Panc1 (cell line): ENCODE data around the gene EHD1. TPM values are rescaled to one million over a fixed set of nuclear protein-coding genes. Genes with fewer than 3 reads are reported as not detected.

Experiments
- ATAC-seq: fragments of 200-7000 bp; cut with Tn5 transposase; 2 replicates; pipeline ENCODE4 v1.9.1; 2020; ENCODE audit warnings: mild to moderate bottlenecking, moderate library complexity
- BruUV-seq: library from RNA; stranded (reverse); fragments of 400-500 nt; replicated peaks from 2 replicates; lab custom pipeline; 2021; lab: Mats Ljungman, UMichigan
- CTCF ChIA-PET: fragments of 300-600 bp; sonication (Branson Sonifier 250); formaldehyde crosslinking; loops from one replicate; lab custom pipeline; 2022; ENCODE audit warnings: antibody characterized with exemption; lab: Charles Lee
- POLR2A ChIA-PET: fragments of 300-600 bp; sonication (Branson Sonifier 250); formaldehyde crosslinking; loops from one replicate; lab custom pipeline; 2022; ENCODE audit warnings: antibody characterized with exemption; lab: Charles Lee
- DNase-seq: peaks from one replicate; pipeline ENCODE4 v3.0.0-alpha.2; 2010; ENCODE audit warnings: low read depth, low spot score
- H3K27ac ChIP-seq: 2 replicates; pipeline ENCODE4 v1.5.1; 2011; ENCODE audit warnings: mild to moderate bottlenecking, low read length, inconsistent platforms
- H3K27me3 ChIP-seq: fragments of 200-500 bp; sonication (Bioruptor generic); 2 replicates; pipeline ENCODE4 v1.6.0; 2014; ENCODE audit warnings: low read length, inconsistent platforms; ENCODE audit not compliant: control insufficient read depth, insufficient read depth
- H3K36me3 ChIP-seq: fragments of 200-500 bp; sonication (Bioruptor generic); 2 replicates; pipeline ENCODE4 v1.5.1; 2014; ENCODE audit warnings: inconsistent platforms, mild to moderate bottlenecking, low read length, moderate library complexity; ENCODE audit not compliant: control insufficient read depth, insufficient read depth
- H3K4me1 ChIP-seq: 2 replicates; pipeline ENCODE4 v1.5.1; 2011; ENCODE audit warnings: inconsistent platforms, mild to moderate bottlenecking, low read length, moderate library complexity; ENCODE audit not compliant: control insufficient read depth, insufficient read depth
- H3K4me3 ChIP-seq, 2 experiments: 2 replicates each; pipeline ENCODE4 v1.5.1; 2011 to 2012; ENCODE audit warnings: low read depth in 2 of 2, low read length in 2 of 2, mild to moderate bottlenecking in 2 of 2, inconsistent platforms in 1 of 2, moderate library complexity in 1 of 2
- H3K9me3 ChIP-seq: fragments of 200-500 bp; sonication (Bioruptor generic); 2 replicates; pipeline ENCODE4 v1.5.1; 2014; ENCODE audit warnings: low read depth, mild to moderate bottlenecking, inconsistent platforms, low read length, moderate library complexity; ENCODE audit not compliant: control insufficient read depth, insufficient read depth
- POLR2AphosphoS5 ChIP-seq: IDR thresholded peaks from 2 replicates; pipeline ENCODE4 v1.6.1; 2012; ENCODE audit warnings: mild to moderate bottlenecking, low read depth, low read length, moderate library complexity
- SIN3A ChIP-seq: IDR thresholded peaks from 2 replicates; pipeline ENCODE4 v1.6.1; 2012; ENCODE audit warnings: low read depth, mild to moderate bottlenecking, low read length, moderate library complexity, borderline replicate concordance; ENCODE audit not compliant: insufficient read depth
- TCF7L2 ChIP-seq: IDR thresholded peaks from 2 replicates; pipeline ENCODE4 v1.6.1; 2011; ENCODE audit warnings: mild to moderate bottlenecking, low read depth, low read length, inconsistent platforms
- in situ Hi-C: cut with HindIII; loops from 2 replicates; pipeline ENCODE4 v1.10.0; 2016; ENCODE audit warnings: low sequenced_read_pairs, low pct_unique_long_range_greater_than_20kb
- intact Hi-C: fragments of 100-400 bp; cut with micrococcal nuclease; formaldehyde crosslinking; loops from one replicate; pipeline ENCODE4 v1.10.0; 2022; ENCODE audit not compliant: unreplicated experiment
- microRNA-seq: library from miRNA; unstranded; fragments of <30 nt; microRNA quantifications from one replicate; pipeline ENCODE4 v1.1.0, GENCODE V29; 2020; ENCODE audit not compliant: unreplicated experiment
- total RNA-seq: library from RNA; stranded (reverse); gene quantifications from one replicate; pipeline ENCODE4 v1.2.1, GENCODE V29; 2021; ENCODE audit not compliant: unreplicated experiment
- TF ChIP-seq, protein P1 (sequence below): fragments of 450-650 bp; IDR thresholded peaks from 2 replicates; pipeline ENCODE4 v1.5.1; 2017; ENCODE audit warnings: mild to moderate bottlenecking
- TF ChIP-seq, protein P2 (sequence below), 2 experiments: IDR thresholded peaks; 2 replicates each; pipeline ENCODE4 v1.6.1; 2011 to 2012; ENCODE audit warnings: low read depth in 2 of 2, control low read depth in 1 of 2, low read length in 1 of 2, mild to moderate bottlenecking in 1 of 2, moderate library complexity in 1 of 2; ENCODE audit not compliant: insufficient read depth in 1 of 2

The EHD1 gene
- total RNA-seq, 1 experiment from 2014 or later: 186 TPM

GRCh38 chr11:64802370-64803157 is 75.9 kb downstream of the EHD1 start:
- Histone ChIP-seq H3K4me1 (peaks cover 18% of the 10 kb centered on the region), H3K27ac (peak overlapping the region; percentile 81), H3K9me3 (no peaks in the 10 kb centered on the region), H3K27me3 (no peaks in the 10 kb centered on the region), H3K36me3 (no peaks in the 10 kb centered on the region; the same call in 1 of the 2 replicates), H3K4me3 (peak overlapping the region; percentile 75)
- ChIA-PET CTCF (interaction anchor here (1.4 kb wide), 1 partner anchor 46 kb away, joined by 3 read pairs; no protein-coding TSS in a partner anchor), POLR2A (no interaction called here)
- in situ Hi-C loops: no loop called here
- no peak for TF ChIP-seq POLR2AphosphoS5
- TF ChIP-seq, protein P1, sequence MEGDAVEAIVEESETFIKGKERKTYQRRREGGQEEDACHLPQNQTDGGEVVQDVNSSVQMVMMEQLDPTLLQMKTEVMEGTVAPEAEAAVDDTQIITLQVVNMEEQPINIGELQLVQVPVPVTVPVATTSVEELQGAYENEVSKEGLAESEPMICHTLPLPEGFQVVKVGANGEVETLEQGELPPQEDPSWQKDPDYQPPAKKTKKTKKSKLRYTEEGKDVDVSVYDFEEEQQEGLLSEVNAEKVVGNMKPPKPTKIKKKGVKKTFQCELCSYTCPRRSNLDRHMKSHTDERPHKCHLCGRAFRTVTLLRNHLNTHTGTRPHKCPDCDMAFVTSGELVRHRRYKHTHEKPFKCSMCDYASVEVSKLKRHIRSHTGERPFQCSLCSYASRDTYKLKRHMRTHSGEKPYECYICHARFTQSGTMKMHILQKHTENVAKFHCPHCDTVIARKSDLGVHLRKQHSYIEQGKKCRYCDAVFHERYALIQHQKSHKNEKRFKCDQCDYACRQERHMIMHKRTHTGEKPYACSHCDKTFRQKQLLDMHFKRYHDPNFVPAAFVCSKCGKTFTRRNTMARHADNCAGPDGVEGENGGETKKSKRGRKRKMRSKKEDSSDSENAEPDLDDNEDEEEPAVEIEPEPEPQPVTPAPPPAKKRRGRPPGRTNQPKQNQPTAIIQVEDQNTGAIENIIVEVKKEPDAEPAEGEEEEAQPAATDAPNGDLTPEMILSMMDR: no peak
- no peak for TF ChIP-seq TCF7L2
- TF ChIP-seq SIN3A: no peak
- TF ChIP-seq, protein P2, sequence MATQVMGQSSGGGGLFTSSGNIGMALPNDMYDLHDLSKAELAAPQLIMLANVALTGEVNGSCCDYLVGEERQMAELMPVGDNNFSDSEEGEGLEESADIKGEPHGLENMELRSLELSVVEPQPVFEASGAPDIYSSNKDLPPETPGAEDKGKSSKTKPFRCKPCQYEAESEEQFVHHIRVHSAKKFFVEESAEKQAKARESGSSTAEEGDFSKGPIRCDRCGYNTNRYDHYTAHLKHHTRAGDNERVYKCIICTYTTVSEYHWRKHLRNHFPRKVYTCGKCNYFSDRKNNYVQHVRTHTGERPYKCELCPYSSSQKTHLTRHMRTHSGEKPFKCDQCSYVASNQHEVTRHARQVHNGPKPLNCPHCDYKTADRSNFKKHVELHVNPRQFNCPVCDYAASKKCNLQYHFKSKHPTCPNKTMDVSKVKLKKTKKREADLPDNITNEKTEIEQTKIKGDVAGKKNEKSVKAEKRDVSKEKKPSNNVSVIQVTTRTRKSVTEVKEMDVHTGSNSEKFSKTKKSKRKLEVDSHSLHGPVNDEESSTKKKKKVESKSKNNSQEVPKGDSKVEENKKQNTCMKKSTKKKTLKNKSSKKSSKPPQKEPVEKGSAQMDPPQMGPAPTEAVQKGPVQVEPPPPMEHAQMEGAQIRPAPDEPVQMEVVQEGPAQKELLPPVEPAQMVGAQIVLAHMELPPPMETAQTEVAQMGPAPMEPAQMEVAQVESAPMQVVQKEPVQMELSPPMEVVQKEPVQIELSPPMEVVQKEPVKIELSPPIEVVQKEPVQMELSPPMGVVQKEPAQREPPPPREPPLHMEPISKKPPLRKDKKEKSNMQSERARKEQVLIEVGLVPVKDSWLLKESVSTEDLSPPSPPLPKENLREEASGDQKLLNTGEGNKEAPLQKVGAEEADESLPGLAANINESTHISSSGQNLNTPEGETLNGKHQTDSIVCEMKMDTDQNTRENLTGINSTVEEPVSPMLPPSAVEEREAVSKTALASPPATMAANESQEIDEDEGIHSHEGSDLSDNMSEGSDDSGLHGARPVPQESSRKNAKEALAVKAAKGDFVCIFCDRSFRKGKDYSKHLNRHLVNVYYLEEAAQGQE (IDR thresholded peaks at IDR 0.05; ENCODE audit: insufficient read depth in 1 of 2, low read depth in 2 of 2, low read length in 1 of 2): no peak
- peak; percentile 62 for ATAC-seq
- no peak for DNase-seq
- no TSS peak for BruUV-seq
- intact Hi-C loops: no loop called here

Small RNA genes lying within 50 kb of the gene (microRNA-seq; reads per million reads assigned to microRNA genes)
- gene MIR6749 (not detected), gene MIR6750 (1.9 reads per million)

Other genes with a start within 250 kb of the EHD1 start
- gene NRXN2, start 155.4 kb downstream of the EHD1 start, total RNA-seq: 0.15 TPM
- gene RASGRP2, start 134.5 kb downstream of the EHD1 start, total RNA-seq: 3.7 TPM
- 0.39 TPM for gene PYGM, start 118.6 kb downstream of the EHD1 start, total RNA-seq
- 360 TPM for gene SF1, start 100.1 kb downstream of the EHD1 start, total RNA-seq
- gene MAP4K2, start 75.4 kb downstream of the EHD1 start, total RNA-seq: 46.4 TPM
- 54.5 TPM for gene MEN1, start 68.1 kb downstream of the EHD1 start, total RNA-seq
- 4.1 TPM for gene CDC42BPG, start 34.0 kb downstream of the EHD1 start, total RNA-seq
- gene ATG2A, start 38.6 kb upstream of the EHD1 start, total RNA-seq: 28.8 TPM
- gene PPP2R5B, start 46.1 kb upstream of the EHD1 start, total RNA-seq: 14.0 TPM
- gene GPHA2, start 57.3 kb upstream of the EHD1 start, total RNA-seq: not detected
- not detected for gene MAJIN, start 93.5 kb upstream of the EHD1 start, total RNA-seq
- gene BATF2, start 118.3 kb upstream of the EHD1 start, total RNA-seq: 1.6 TPM
- gene ARL2, start 135.5 kb upstream of the EHD1 start, total RNA-seq: 177 TPM
- 51.5 TPM for gene SNX15, start 148.8 kb upstream of the EHD1 start, total RNA-seq
- gene SAC3D1, start 162.6 kb upstream of the EHD1 start, total RNA-seq: 55.6 TPM
- 0.23 TPM for gene NAALADL1, start 179.9 kb upstream of the EHD1 start, total RNA-seq
- 92.9 TPM for gene CDCA5, start 205.4 kb upstream of the EHD1 start, total RNA-seq
- gene ZFPL1, start 205.6 kb upstream of the EHD1 start, total RNA-seq: 68.4 TPM
- 101 TPM for gene VPS51, start 217.6 kb upstream of the EHD1 start, total RNA-seq
- gene TM7SF2, start 233.3 kb upstream of the EHD1 start, total RNA-seq: 85.4 TPM
- 27.1 TPM for gene ZNHIT2, start 239.1 kb upstream of the EHD1 start, total RNA-seq
- 1,001 TPM for gene FAU, start 243.5 kb upstream of the EHD1 start, total RNA-seq
- gene MRPL49, start 243.7 kb upstream of the EHD1 start, total RNA-seq: 111 TPM